KOPT-K1 (cell line): ENCODE measurements around the gene PTCD2.
"Not testable (repeated sequence)": the region's sequence is repeated elsewhere in the genome, so short reads cannot be mapped to it uniquely, and the experiment has no call there.

Experiments used
- H3K27ac ChIP-seq: fragments of 200-600 bp; sonication (generic); 2 replicates; pipeline ENCODE4 v1.5.1; 2016; ENCODE audit warnings: antibody characterized with exemption, mild to moderate bottlenecking, low read depth, low read length; ENCODE audit not compliant: poor library complexity, severe bottlenecking
- H3K36me3 ChIP-seq: fragments of 200-600 bp; sonication (generic); 2 replicates; pipeline ENCODE4 v1.5.1; 2017; ENCODE audit warnings: antibody characterized with exemption, mild to moderate bottlenecking, low read length, moderate library complexity; ENCODE audit not compliant: insufficient read depth
- H3K9me3 ChIP-seq: fragments of 200-600 bp; sonication (generic); 2 replicates; pipeline ENCODE4 v1.5.1; 2017; ENCODE audit warnings: antibody characterized with exemption, low read length, mild to moderate bottlenecking; ENCODE audit not compliant: insufficient read depth, poor library complexity, severe bottlenecking

The PTCD2 gene

GRCh38 chr5:72290356-72291133, 29.6 kb upstream of the PTCD2 start:
- no peak overlapping the region for H3K27ac ChIP-seq
- peaks cover 80% of the 10 kb centered on the region for H3K36me3 ChIP-seq
- H3K9me3 ChIP-seq: no peaks in the 10 kb centered on the region

- H3K9me3 ChIP-seq: no peaks in the 10 kb centered on the region
- peaks cover 90% of the 10 kb centered on the region for H3K36me3 ChIP-seq
- no peak overlapping the region for H3K27ac ChIP-seq
Measured at GRCh38 chr5:72291601-72292000, 28.6 kb upstream of the PTCD2 start.

DNA sequence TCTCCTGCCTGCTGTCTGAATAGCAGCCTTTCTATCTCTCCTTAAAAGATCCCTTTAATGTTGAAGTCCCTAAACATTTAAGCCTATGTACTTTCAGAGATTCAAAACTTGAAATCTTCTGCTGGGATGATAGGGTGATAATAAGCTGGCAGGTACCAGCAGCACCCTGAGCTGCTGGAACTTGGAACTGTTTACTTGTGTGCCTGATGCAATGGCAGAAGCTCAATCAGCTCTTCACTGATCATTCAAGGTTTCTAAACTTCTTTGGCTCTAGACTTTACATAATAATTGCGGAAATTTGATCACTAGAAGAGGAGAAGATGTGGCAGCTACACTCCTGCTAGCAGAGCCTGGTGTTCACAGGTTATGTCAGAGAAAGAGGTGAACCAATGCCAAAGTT, 27.8 kb upstream of the PTCD2 start:
- Histone ChIP-seq H3K36me3 (peaks cover 88% of the 10 kb centered on the region), H3K27ac (no peak overlapping the region), H3K9me3 (no peaks in the 10 kb centered on the region)

GRCh38 chr5:72293495-72294055, 26.6 kb upstream of the PTCD2 start:
- H3K36me3 ChIP-seq: peaks cover 77% of the 10 kb centered on the region
- H3K27ac ChIP-seq: no peak overlapping the region
- no peaks in the 10 kb centered on the region for H3K9me3 ChIP-seq

GRCh38 chr5:72294473-72294872, 25.7 kb upstream of the PTCD2 start:
- no peak overlapping the region for H3K27ac ChIP-seq
- peaks cover 73% of the 10 kb centered on the region for H3K36me3 ChIP-seq
- H3K9me3 ChIP-seq: no peaks in the 10 kb centered on the region

GRCh38 chr5:72295539-72295938, 24.6 kb upstream of the PTCD2 start:
- H3K27ac ChIP-seq: no peak overlapping the region

GRCh38 chr5:72296256-72296655, 23.9 kb upstream of the PTCD2 start:
- Histone ChIP-seq H3K36me3 (peaks cover 55% of the 10 kb centered on the region), H3K27ac (no peak overlapping the region), H3K9me3 (no peaks in the 10 kb centered on the region)

More at GRCh38 chr5:72295539-72295938, 24.6 kb upstream of the PTCD2 start:
- H3K9me3 ChIP-seq: no peaks in the 10 kb centered on the region
- H3K36me3 ChIP-seq: peaks cover 62% of the 10 kb centered on the region

- H3K27ac ChIP-seq: not testable (repeated sequence)
- peaks cover 58% of the 10 kb centered on the region for H3K36me3 ChIP-seq
Measured at GRCh38 chr5:72298136-72298535, 22.0 kb upstream of the PTCD2 start.

DNA sequence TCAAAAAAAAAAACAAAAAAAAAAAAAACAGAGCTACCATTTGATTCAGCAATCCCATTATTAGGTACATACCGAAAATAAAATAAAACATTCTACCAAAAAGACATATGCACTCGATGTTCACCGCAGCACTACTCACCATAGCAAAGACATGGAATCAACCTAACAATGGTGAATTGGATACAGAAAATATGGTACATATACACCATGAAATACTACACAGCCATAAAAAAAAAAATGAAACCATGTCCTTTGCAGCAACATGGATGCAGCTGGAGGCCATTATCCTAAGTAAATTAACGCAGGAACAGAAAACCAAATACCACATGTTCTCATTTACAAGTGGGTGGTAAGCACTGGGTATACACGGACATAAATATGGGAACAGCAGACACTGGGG, 21.5 kb upstream of the PTCD2 start:
- Histone ChIP-seq H3K36me3 (peaks cover 52% of the 10 kb centered on the region), H3K27ac (no peak overlapping the region), H3K9me3 (no peaks in the 10 kb centered on the region)

More at GRCh38 chr5:72298136-72298535, 22.0 kb upstream of the PTCD2 start:
- H3K9me3 ChIP-seq: not testable (repeated sequence)

DNA sequence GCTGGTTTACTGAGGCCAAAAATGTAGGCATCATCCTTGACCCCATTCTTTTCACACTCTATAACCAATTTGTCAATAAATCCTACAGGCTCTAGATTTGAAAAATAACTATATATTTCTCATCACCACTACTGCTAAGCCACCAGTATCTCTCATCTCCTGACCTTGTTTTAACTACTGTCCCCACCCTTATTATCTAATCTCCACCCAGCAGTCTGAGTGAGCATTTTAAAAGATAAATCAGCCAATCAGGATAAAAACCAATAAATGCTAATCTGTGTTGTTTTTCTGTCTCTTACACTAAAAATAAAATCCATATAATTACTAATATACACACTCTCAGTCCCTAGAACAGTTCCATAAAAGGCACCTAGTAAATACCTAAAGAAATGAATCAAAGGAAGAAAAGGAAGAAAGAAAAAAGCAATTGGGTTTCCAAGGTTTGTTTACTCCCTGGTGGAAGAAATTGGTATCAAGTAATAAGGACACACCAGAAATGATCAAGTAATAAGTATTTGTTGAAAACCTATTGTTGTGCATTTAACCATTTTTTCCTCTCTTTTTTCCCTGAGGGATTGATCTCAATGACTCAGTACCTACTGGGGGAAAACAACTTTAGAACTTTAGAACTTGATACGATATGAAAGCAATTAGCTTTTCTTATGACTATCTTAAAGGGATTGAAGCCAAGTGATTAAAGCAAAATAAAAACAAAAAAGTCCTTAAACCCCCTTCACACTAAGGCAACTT, 19.4 kb upstream of the PTCD2 start:
- Histone ChIP-seq H3K9me3 (no peaks in the 10 kb centered on the region), H3K27ac (no peak overlapping the region)

GRCh38 chr5:72301557-72301956, 18.6 kb upstream of the PTCD2 start:
- Histone ChIP-seq H3K9me3 (no peaks in the 10 kb centered on the region), H3K27ac (no peak overlapping the region), H3K36me3 (peaks cover 25% of the 10 kb centered on the region)

More for the DNA sequence above, 19.4 kb upstream of the PTCD2 start:
- peaks cover 33% of the 10 kb centered on the region for H3K36me3 ChIP-seq

DNA sequence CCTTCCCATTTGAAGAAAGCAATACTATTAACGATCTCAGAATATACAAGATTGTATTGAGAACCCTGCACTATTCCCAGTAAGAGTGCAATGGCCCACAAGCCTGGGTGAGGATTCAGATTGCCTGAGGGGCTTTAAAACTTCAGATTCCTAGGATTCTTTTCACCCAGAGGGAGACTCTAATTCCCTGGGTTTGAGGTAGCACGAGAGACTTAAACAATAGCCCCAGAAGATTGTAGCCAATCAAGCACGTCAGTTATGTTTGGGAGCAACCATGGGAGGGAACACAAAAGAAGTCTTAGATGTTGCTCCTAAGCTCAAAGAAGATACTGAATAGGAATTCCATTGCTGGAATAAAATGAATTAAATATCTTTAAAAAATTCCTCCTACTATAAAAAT, 18.0 kb upstream of the PTCD2 start:
- H3K36me3 ChIP-seq: peaks cover 19% of the 10 kb centered on the region
- no peak overlapping the region for H3K27ac ChIP-seq
- H3K9me3 ChIP-seq: no peaks in the 10 kb centered on the region

GRCh38 chr5:72305194-72306142, 14.7 kb upstream of the PTCD2 start:
- Histone ChIP-seq H3K27ac (no peak overlapping the region), H3K36me3 (peaks cover 31% of the 10 kb centered on the region), H3K9me3 (no peaks in the 10 kb centered on the region)

GRCh38 chr5:72307573-72307967, 12.6 kb upstream of the PTCD2 start:
- Histone ChIP-seq H3K27ac (peak overlapping the region; percentile 85), H3K9me3 (no peaks in the 10 kb centered on the region)

More at GRCh38 chr5:72307573-72307967, 12.6 kb upstream of the PTCD2 start:
- peaks cover 39% of the 10 kb centered on the region for H3K36me3 ChIP-seq
